Measurements from ENCODE around the gene FUNDC2. TPM values are rescaled to one million over a fixed set of nuclear protein-coding genes. Genes with fewer than 3 reads are reported as not detected.

The FUNDC2 gene
- total and polyA plus RNA-seq, 10 of the 15 experiments (the other 5 are each of a cell fraction or from before 2014, with no cell fraction given), result 70.5 to 353 (median 165) TPM

DNA sequence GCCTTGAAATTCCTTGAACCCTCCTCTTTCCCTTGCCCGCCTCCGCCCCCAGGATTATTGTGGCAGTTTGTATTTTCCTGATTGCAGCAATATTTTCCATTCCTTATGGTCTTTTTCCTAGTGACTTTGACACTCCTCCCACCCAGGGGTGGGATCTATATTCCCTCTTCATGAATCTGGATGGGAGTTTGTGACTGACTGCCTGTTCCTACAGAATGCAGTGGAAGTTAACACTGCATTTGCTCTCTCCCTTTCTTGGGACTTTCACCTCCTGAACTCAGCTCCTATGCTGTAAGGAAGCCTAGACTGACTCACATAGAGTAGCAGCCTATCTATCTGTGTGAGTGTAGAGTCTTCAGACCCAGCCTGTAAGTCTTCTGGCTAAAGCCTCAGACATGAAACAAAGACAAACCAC lies 2.2 kb downstream of the FUNDC2 start:
- Histone ChIP-seq H3K27ac (ENCODE audit: control insufficient read depth, insufficient read depth) (peak overlapping the region; percentile 42; the same call in 1 of the 2 replicates), H4K20me1 (ENCODE audit: control insufficient read depth, insufficient read depth) (no peaks in the 10 kb centered on the region), H3K4me2 (ENCODE audit: control insufficient read depth, insufficient read depth) (peak overlapping the region; percentile 11; the same call in 1 of the 2 replicates), H3K27me3 (replicated peaks in 1 of 2; ENCODE audit: control insufficient read depth in 2 of 2, insufficient read depth in 2 of 2, low read length in 1 of 2) (no peaks in the 10 kb centered on the region), H3K4me3 (peak overlapping the region; percentile 70; the same call in 1 of the 2 replicates), H3K9me3 (replicated peaks; ENCODE audit: control insufficient read depth, insufficient read depth, low read length) (no peaks in the 10 kb centered on the region), H3K79me2 (ENCODE audit: control insufficient read depth, insufficient read depth, low read length) (peaks cover 27% of the 10 kb centered on the region), H3K9ac (ENCODE audit: control insufficient read depth, insufficient read depth, low read length) (peak overlapping the region; percentile 7; the same call in 1 of the 2 replicates), H3K4me1 (ENCODE audit: control insufficient read depth, insufficient read depth, low read length) (no peaks in the 10 kb centered on the region), H3K36me3 (ENCODE audit: control insufficient read depth in 2 of 2, insufficient read depth in 2 of 2, low read length in 1 of 2) (no peaks in the 10 kb centered on the region), H2AFZ (ENCODE audit: control insufficient read depth, low read depth, low read length) (no peak overlapping the region)
- DNase-seq (ENCODE audit: low read depth, low spot score), result no peak
- in situ Hi-C loops (cut with MboI), result loop anchor here (5.0 kb wide), 1 partner anchor 37 kb away; no protein-coding TSS in a partner anchor
- TF ChIP-seq KDM1A (IDR thresholded peaks at IDR 0.05; ENCODE audit: borderline replicate concordance) (no peak), MYB (IDR thresholded peaks at IDR 0.05; ENCODE audit: borderline replicate concordance, low read depth, low read length) (no peak), NR2C2 (IDR thresholded peaks at IDR 0.05; ENCODE audit: borderline replicate concordance, control insufficient read depth, insufficient read length, low read depth) (no peak), SIX5 (IDR thresholded peaks at IDR 0.05; ENCODE audit: low read depth, low read length, severe bottlenecking) (no peak), KAT2A (conservative IDR thresholded peaks at IDR 0.05; ENCODE audit: control insufficient read depth, low read depth, low read length) (no peak), BACH1 (IDR thresholded peaks at IDR 0.05; ENCODE audit: borderline replicate concordance) (no peak), MXI1 (IDR thresholded peaks at IDR 0.05; ENCODE audit: low read depth, low read length) (no peak), SREBF2 (IDR thresholded peaks at IDR 0.05; ENCODE audit: low read length) (no peak), JUNB (IDR thresholded peaks at IDR 0.05) (no peak), SPI1 (IDR thresholded peaks at IDR 0.05; ENCODE audit: borderline replicate concordance, insufficient read depth, low read depth, low read length) (no peak)
- TF ChIP-seq, protein P1, sequence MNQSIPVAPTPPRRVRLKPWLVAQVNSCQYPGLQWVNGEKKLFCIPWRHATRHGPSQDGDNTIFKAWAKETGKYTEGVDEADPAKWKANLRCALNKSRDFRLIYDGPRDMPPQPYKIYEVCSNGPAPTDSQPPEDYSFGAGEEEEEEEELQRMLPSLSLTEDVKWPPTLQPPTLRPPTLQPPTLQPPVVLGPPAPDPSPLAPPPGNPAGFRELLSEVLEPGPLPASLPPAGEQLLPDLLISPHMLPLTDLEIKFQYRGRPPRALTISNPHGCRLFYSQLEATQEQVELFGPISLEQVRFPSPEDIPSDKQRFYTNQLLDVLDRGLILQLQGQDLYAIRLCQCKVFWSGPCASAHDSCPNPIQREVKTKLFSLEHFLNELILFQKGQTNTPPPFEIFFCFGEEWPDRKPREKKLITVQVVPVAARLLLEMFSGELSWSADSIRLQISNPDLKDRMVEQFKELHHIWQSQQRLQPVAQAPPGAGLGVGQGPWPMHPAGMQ (IDR thresholded peaks at IDR 0.05; ENCODE audit: borderline replicate concordance), result no peak
- TF ChIP-seq, protein P2, sequence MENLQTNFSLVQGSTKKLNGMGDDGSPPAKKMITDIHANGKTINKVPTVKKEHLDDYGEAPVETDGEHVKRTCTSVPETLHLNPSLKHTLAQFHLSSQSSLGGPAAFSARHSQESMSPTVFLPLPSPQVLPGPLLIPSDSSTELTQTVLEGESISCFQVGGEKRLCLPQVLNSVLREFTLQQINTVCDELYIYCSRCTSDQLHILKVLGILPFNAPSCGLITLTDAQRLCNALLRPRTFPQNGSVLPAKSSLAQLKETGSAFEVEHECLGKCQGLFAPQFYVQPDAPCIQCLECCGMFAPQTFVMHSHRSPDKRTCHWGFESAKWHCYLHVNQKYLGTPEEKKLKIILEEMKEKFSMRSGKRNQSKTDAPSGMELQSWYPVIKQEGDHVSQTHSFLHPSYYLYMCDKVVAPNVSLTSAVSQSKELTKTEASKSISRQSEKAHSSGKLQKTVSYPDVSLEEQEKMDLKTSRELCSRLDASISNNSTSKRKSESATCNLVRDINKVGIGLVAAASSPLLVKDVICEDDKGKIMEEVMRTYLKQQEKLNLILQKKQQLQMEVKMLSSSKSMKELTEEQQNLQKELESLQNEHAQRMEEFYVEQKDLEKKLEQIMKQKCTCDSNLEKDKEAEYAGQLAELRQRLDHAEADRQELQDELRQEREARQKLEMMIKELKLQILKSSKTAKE (IDR thresholded peaks at IDR 0.05; ENCODE audit: low read depth, poor library complexity, severe bottlenecking), result no peak
- TF ChIP-seq, protein P3, sequence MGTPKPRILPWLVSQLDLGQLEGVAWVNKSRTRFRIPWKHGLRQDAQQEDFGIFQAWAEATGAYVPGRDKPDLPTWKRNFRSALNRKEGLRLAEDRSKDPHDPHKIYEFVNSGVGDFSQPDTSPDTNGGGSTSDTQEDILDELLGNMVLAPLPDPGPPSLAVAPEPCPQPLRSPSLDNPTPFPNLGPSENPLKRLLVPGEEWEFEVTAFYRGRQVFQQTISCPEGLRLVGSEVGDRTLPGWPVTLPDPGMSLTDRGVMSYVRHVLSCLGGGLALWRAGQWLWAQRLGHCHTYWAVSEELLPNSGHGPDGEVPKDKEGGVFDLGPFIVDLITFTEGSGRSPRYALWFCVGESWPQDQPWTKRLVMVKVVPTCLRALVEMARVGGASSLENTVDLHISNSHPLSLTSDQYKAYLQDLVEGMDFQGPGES (IDR thresholded peaks at IDR 0.05), result no peak
- TF ChIP-seq, protein P4, sequence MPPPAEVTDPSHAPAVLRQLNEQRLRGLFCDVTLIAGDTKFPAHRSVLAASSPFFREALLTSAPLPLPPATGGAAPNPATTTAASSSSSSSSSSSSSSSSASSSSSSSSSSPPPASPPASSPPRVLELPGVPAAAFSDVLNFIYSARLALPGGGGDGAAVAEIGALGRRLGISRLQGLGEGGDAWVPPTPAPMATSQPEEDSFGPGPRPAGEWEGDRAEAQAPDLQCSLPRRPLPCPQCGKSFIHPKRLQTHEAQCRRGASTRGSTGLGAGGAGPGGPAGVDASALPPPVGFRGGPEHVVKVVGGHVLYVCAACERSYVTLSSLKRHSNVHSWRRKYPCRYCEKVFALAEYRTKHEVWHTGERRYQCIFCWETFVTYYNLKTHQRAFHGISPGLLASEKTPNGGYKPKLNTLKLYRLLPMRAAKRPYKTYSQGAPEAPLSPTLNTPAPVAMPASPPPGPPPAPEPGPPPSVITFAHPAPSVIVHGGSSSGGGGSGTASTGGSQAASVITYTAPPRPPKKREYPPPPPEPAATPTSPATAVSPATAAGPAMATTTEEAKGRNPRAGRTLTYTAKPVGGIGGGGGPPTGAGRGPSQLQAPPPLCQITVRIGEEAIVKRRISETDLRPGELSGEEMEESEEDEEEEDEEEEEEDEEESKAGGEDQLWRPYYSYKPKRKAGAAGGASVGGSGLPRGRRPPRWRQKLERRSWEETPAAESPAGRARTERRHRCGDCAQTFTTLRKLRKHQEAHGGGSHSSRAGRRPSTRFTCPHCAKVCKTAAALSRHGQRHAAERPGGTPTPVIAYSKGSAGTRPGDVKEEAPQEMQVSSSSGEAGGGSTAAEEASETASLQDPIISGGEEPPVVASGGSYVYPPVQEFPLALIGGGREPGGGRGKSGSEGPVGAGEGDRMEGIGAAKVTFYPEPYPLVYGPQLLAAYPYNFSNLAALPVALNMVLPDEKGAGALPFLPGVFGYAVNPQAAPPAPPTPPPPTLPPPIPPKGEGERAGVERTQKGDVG (CRISPR knock-in tag; IDR thresholded peaks at IDR 0.05), result no peak
- intact Hi-C loops (cut with micrococcal nuclease; ENCODE audit: unreplicated experiment), result loop anchor here (5.0 kb wide), 1 partner anchor 43 kb away; the partner anchor contains the start of genes BRCC3, CMC4 and MTCP1
- CTCF ChIA-PET, result interaction anchor here (0.9 to 1.9 kb wide), 5 partner anchors 18 to 45 kb away, joined by 3 to 4 read pairs (median 4); no protein-coding TSS in a partner anchor
- SMC1A ChIA-PET (ENCODE audit: uncharacterized antibody, unreplicated experiment), result interaction anchor here (1.3 to 3.3 kb wide), 4 partner anchors 11 to 40 kb away, joined by 3 to 21 read pairs (median 6); no protein-coding TSS in a partner anchor
- RAD21 ChIA-PET (ENCODE audit: unreplicated experiment), result interaction anchor here (1.0 kb wide), 2 partner anchors 37 to 43 kb away, joined by 3 to 4 read pairs; no protein-coding TSS in a partner anchor
- WGBS (ENCODE audit: insufficient coverage, insufficient replicate concordance, low lambda C conversion rate, missing lambda C conversion rate), result 69% methylated on average over 2 of the region's 2 CpGs
- no peak for ATAC-seq
- BruUV-seq (replicated peaks), result no TSS peak
- FAIRE-seq, result no peak
- POLR2A ChIA-PET, result interaction anchor here (1.0 to 2.9 kb wide), 3 partner anchors 38 to 42 kb away, joined by 3 to 32 read pairs (median 6); partner anchors contain the start of genes CMC4 and MTCP1
